H1 (cell line): Measurements from ENCODE around the gene ABHD16A. TPM values are rescaled to one million over a fixed set of nuclear protein-coding genes. Genes with fewer than 3 reads are reported as not detected.

Experiments
- CHD7 ChIP-seq: fragments of 300-600 bp; sonication (generic); IDR thresholded peaks from 2 replicates; pipeline ENCODE4 v1.7.1; 2012; ENCODE audit warnings: low read length, moderate library complexity, mild to moderate bottlenecking, inconsistent platforms; ENCODE audit not compliant: insufficient replicate concordance
- JUN ChIP-seq: IDR thresholded peaks from 2 replicates; pipeline ENCODE4 v1.6.1; 2011; ENCODE audit warnings: low read depth, mild to moderate bottlenecking, improper control_type of control experiment, low read length
- KDM4A ChIP-seq: IDR thresholded peaks from one replicate; pipeline ENCODE4 v1.7.1; 2012; ENCODE audit warnings: low read depth, mild to moderate bottlenecking, moderate library complexity, low read length, inconsistent platforms; ENCODE audit not compliant: severe bottlenecking
- PHF8 ChIP-seq: fragments of 200-600 bp; sonication (generic); conservative IDR thresholded peaks from 2 replicates; pipeline ENCODE4 v1.7.1; 2012; ENCODE audit warnings: low read depth, mild to moderate bottlenecking, inconsistent platforms, low read length, moderate library complexity
- POU5F1 ChIP-seq: IDR thresholded peaks from 2 replicates; pipeline ENCODE4 v1.6.1; 2011; ENCODE audit warnings: low read depth, mild to moderate bottlenecking, low read length, moderate library complexity
- RFX5 ChIP-seq: IDR thresholded peaks from 2 replicates; pipeline ENCODE4 v1.6.1; 2011; ENCODE audit warnings: low read depth, low read length, improper control_type of control experiment, borderline replicate concordance
- SIRT6 ChIP-seq: IDR thresholded peaks from one replicate; pipeline ENCODE4 v1.7.1; 2012; ENCODE audit warnings: low read length, inconsistent platforms
- SUZ12 ChIP-seq: fragments of 200-600 bp; sonication (generic); IDR thresholded peaks from 2 replicates; pipeline ENCODE4 v1.6.1; 2012; ENCODE audit warnings: mild to moderate bottlenecking, inconsistent platforms, low read length, moderate library complexity, mixed read lengths
- polyA plus RNA-seq, 7 experiments: library from polyadenylated mRNA; depleted of rRNA in 3 of 7; stranded (reverse) in 5 of 7; unstranded in 2 of 7; fragments of >200 nt in 5 of 7; fragments of 200-250 nt in 2 of 7; gene quantifications; 1 replicate in 5 of 7; 2 replicates in 1 of 7; 4 replicates in 1 of 7; pipeline versions ENCODE4 v1.2.1 to v1.2.3, GENCODE V29; 2011 to 2013; ENCODE audit warnings: missing spikeins in 2 of 7, mixed read lengths in 2 of 7
- total RNA-seq: library from RNA; stranded (reverse); fragmentation: NEBNext Ultra II Directional; extraction: Animal tissue kit (Norgen Biotek cat#: 25700); gene quantifications from 2 replicates; pipeline ENCODE4 v1.2.1, GENCODE V29; 2021

Gene ABHD16A
- total and polyA plus RNA-seq, 2 of the 8 experiments (the other 6 are each of a cell fraction or from before 2014, with no cell fraction given), result 32.9 to 40.2 TPM

GRCh38 chr6:31705931-31706330 lies 2.8 kb upstream of the ABHD16A start (continued):
- TF ChIP-seq CHD7, result no peak
- no peak for TF ChIP-seq POU5F1
- no peak for TF ChIP-seq PHF8
- no peak for TF ChIP-seq KDM4A
- TF ChIP-seq SUZ12, result no peak
- no peak for TF ChIP-seq RFX5
- no peak for TF ChIP-seq SIRT6
- TF ChIP-seq JUN, result no peak
